ENCODE measurements around the gene ADPRH.
A peak's percentile ranks its signal among the peaks of the same experiment; 100 is the strongest.

ADPRH gene

DNA sequence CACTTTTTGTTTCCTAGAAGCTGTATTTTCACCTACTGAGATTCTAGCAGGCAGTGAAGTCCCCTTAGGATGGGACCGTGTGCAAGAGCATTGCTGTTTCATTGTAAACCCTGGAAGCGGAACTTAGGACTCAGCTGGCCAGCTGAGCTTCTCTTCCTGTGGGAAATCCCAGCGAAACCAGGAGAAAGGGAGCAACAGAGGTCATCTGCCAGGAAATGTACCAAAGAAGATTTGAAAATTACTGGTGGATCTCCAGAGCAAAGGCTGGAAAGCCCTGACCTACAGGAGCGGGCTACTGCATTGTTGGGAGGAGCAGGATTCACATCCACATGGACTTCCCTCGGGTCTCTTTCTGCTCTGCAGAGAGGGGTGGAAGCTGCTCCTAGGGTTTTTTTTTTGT lies 7.6 kb upstream of the ADPRH start:
- peak overlapping the region; percentile 35 for H2BK120ac ChIP-seq (ENCODE audit: insufficient read depth, low read length, poor library complexity)
- no CpG with 5 or more reads among the region's 5 CpGs for WGBS (ENCODE audit: extremely low coverage, insufficient coverage, insufficient read length)
- H4K12ac ChIP-seq (ENCODE audit: low read depth, low read length): no peak overlapping the region

DNA sequence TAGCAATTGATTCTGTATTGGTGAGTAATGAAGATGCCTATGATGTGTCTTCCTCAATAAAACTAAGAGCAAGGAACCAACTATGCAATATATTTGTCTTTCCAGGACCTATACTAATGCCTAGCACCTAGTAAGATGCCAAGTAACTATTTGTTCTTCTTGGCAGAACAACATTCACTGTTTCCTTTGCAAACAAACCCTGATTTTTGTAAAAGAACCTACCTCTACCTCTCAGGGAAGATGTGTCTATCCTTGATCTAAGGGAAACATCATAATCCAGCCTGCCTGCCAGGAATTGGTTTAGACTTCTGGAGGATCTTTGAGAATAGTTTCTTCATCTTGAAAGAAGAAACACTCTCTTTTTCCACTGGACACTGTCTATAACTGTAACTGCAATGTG lies 3.8 kb upstream of the ADPRH start:
- H3K79me1 ChIP-seq (ENCODE audit: low read length): peaks cover 11% of the 10 kb centered on the region
- no peak overlapping the region for H2BK12ac ChIP-seq (ENCODE audit: low read length)
- no peak overlapping the region for H3K18ac ChIP-seq (ENCODE audit: low read length)
- no peaks in the 10 kb centered on the region for H3K9me3 ChIP-seq (ENCODE audit: insufficient read depth, low read depth, low read length)
- peaks cover 0 to 10% of the 10 kb centered on the region in 2 experiments for H3K4me1 ChIP-seq (ENCODE audit: control insufficient read depth in 1 of 2, insufficient read depth in 2 of 2, low read length in 2 of 2)
- no peak overlapping the region for H3K9ac ChIP-seq (ENCODE audit: low read length)
- no peak for DNase-seq
- H3K14ac ChIP-seq (ENCODE audit: low read length): no peak overlapping the region
- H2AK5ac ChIP-seq (ENCODE audit: low read length): no peak overlapping the region
- no peak overlapping the region for H2AFZ ChIP-seq (ENCODE audit: insufficient read depth, low read length, poor library complexity)
- no peak overlapping the region for H3K27ac ChIP-seq (ENCODE audit: low read depth, low read length)
- H3K36me3 ChIP-seq (ENCODE audit: control insufficient read depth in 1 of 2, insufficient read depth in 2 of 2, low read length in 2 of 2): no peaks in the 10 kb centered on the region
- no peak overlapping the region for H3K4me2 ChIP-seq (ENCODE audit: low read length)
- no peak overlapping the region for H3K4ac ChIP-seq (ENCODE audit: low read depth, low read length)
- H3K23ac ChIP-seq (ENCODE audit: low read length): no peak overlapping the region
- no peak overlapping the region for H3K4me3 ChIP-seq (ENCODE audit: low read depth, low read length)
- no peak overlapping the region for H4K8ac ChIP-seq (ENCODE audit: low read depth, low read length)
- H4K12ac ChIP-seq (ENCODE audit: low read depth, low read length): no peak overlapping the region
- H3K27me3 ChIP-seq (ENCODE audit: insufficient read depth, low read length): no peaks in the 10 kb centered on the region
- no peak overlapping the region for H2BK120ac ChIP-seq (ENCODE audit: insufficient read depth, low read length, poor library complexity)
- no peak overlapping the region for H4K91ac ChIP-seq (ENCODE audit: low read depth, low read length)
- H2BK5ac ChIP-seq (ENCODE audit: low read depth, low read length, poor library complexity): no peak overlapping the region
- peaks cover 9% of the 10 kb centered on the region for H3K79me2 ChIP-seq (ENCODE audit: control insufficient read depth, insufficient read depth, low read length, poor library complexity)

More for the DNA sequence above, 7.6 kb upstream of the ADPRH start:
- Histone ChIP-seq H3K14ac (ENCODE audit: low read length) (no peak overlapping the region), H3K36me3 (ENCODE audit: control insufficient read depth in 1 of 2, insufficient read depth in 2 of 2, low read length in 2 of 2) (no peaks in the 10 kb centered on the region), H4K91ac (ENCODE audit: low read depth, low read length) (no peak overlapping the region), H4K8ac (ENCODE audit: low read depth, low read length) (no peak overlapping the region), H2AFZ (ENCODE audit: insufficient read depth, low read length, poor library complexity) (no peak overlapping the region), H3K4me2 (ENCODE audit: low read length) (no peak overlapping the region), H3K9ac (ENCODE audit: low read length) (no peak overlapping the region), H3K4ac (ENCODE audit: low read depth, low read length) (no peak overlapping the region), H2BK5ac (ENCODE audit: low read depth, low read length, poor library complexity) (no peak overlapping the region), H3K27ac (ENCODE audit: low read depth, low read length) (no peak overlapping the region), H3K79me1 (ENCODE audit: low read length) (no peaks in the 10 kb centered on the region), H3K9me3 (ENCODE audit: insufficient read depth, low read depth, low read length) (no peaks in the 10 kb centered on the region), H3K27me3 (ENCODE audit: insufficient read depth, low read length) (no peaks in the 10 kb centered on the region), H2AK5ac (ENCODE audit: low read length) (no peak overlapping the region), H3K23ac (ENCODE audit: low read length) (no peak overlapping the region), H3K4me3 (ENCODE audit: low read depth, low read length) (no peak overlapping the region), H3K4me1 (ENCODE audit: control insufficient read depth in 1 of 2, insufficient read depth in 2 of 2, low read length in 2 of 2) (peaks cover 0 to 3% of the 10 kb centered on the region in 2 experiments), H3K79me2 (ENCODE audit: control insufficient read depth, insufficient read depth, low read length, poor library complexity) (no peaks in the 10 kb centered on the region), H3K18ac (ENCODE audit: low read length) (no peak overlapping the region), H2BK12ac (ENCODE audit: low read length) (no peak overlapping the region)
- DNase-seq: peak; percentile 65 to 68

DNA sequence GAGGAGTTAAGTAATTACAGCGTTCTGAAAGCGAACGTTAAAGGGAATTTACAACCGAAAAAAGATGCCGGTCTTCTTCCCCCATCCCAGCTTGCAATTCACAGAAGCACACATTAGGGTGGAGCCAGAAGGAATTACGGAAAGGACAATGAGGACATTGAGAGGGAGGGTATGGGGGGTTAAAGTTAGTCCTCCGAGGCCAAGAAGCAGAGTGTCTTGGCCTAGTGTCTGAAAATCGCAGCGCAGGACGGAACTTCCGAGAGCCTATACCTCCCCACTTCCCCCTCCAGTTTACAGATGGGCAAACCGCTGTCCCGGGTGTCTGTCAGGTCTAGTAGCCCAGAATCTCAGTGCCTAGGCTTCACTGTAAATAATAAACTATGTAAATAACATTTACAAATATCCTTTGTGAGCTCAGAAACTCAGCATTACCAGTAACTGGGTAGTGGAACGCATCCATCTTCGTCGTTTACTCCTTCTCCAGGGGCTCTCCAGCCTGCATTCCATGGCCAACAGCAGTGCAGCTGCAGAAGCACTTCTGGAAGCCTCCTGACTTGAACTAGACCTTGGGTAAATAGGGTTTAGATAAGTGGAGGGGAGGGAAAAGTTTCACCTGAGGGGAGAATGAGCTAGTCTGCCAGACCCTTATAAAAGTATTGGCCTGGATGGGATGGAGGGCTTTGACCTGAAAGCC lies 922 bp downstream of the ADPRH start:
- Histone ChIP-seq H3K4ac (ENCODE audit: low read depth, low read length) (peak overlapping the region; percentile 41), H4K91ac (ENCODE audit: low read depth, low read length) (peak overlapping the region; percentile 91), H2BK5ac (ENCODE audit: low read depth, low read length, poor library complexity) (peak overlapping the region; percentile 61), H3K9me3 (ENCODE audit: insufficient read depth, low read depth, low read length) (no peaks in the 10 kb centered on the region), H2AK5ac (ENCODE audit: low read length) (no peak overlapping the region), H3K4me3 (ENCODE audit: low read depth, low read length) (peak overlapping the region; percentile 66), H2BK12ac (ENCODE audit: low read length) (peak overlapping the region; percentile 56), H2BK120ac (ENCODE audit: insufficient read depth, low read length, poor library complexity) (peak overlapping the region; percentile 26), H2AFZ (ENCODE audit: insufficient read depth, low read length, poor library complexity) (peak overlapping the region; percentile 96), H3K79me2 (ENCODE audit: control insufficient read depth, insufficient read depth, low read length, poor library complexity) (peaks cover 9% of the 10 kb centered on the region), H3K18ac (ENCODE audit: low read length) (peak overlapping the region; percentile 83), H3K9ac (ENCODE audit: low read length) (no peak overlapping the region), H3K27ac (ENCODE audit: low read depth, low read length) (peak overlapping the region; percentile 23), H3K4me2 (ENCODE audit: low read length) (peak overlapping the region; percentile 84), H4K8ac (ENCODE audit: low read depth, low read length) (peak overlapping the region; percentile 71), H3K4me1 (ENCODE audit: control insufficient read depth in 1 of 2, insufficient read depth in 2 of 2, low read length in 2 of 2) (peaks cover 0 to 7% of the 10 kb centered on the region in 2 experiments), H3K14ac (ENCODE audit: low read length) (peak overlapping the region; percentile 85), H3K36me3 (ENCODE audit: control insufficient read depth in 1 of 2, insufficient read depth in 2 of 2, low read length in 2 of 2) (no peaks in the 10 kb centered on the region), H3K79me1 (ENCODE audit: low read length) (peaks cover 11% of the 10 kb centered on the region), H3K27me3 (ENCODE audit: insufficient read depth, low read length) (no peaks in the 10 kb centered on the region), H4K12ac (ENCODE audit: low read depth, low read length) (peak overlapping the region; percentile 84), H3K23ac (ENCODE audit: low read length) (no peak overlapping the region)
- no CpG with 5 or more reads among the region's 16 CpGs for WGBS (ENCODE audit: extremely low coverage, insufficient coverage, insufficient read length)
- peak in 1 of 2 donors; percentile 41 for DNase-seq

DNA sequence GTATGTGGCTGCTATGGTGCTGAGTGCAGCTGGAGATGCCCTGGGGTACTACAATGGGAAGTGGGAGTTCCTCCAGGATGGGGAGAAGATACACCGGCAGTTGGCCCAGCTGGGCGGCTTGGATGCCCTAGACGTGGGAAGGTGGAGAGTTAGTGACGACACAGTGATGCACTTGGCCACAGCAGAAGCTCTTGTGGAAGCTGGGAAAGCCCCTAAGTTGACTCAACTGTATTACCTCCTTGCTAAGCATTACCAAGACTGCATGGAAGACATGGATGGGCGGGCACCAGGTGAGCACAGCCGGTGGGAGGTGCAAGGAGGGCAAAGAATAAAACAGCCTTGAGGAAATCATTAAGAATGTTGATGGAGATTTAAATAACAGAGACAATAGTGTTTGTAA lies 2.9 kb downstream of the ADPRH start:
- H3K27me3 ChIP-seq (ENCODE audit: insufficient read depth, low read length): no peaks in the 10 kb centered on the region

More for the DNA sequence above, 2.9 kb downstream of the ADPRH start:
- Histone ChIP-seq H2AK5ac (ENCODE audit: low read length) (no peak overlapping the region), H3K4me2 (ENCODE audit: low read length) (no peak overlapping the region), H3K23ac (ENCODE audit: low read length) (no peak overlapping the region), H2BK120ac (ENCODE audit: insufficient read depth, low read length, poor library complexity) (no peak overlapping the region), H2AFZ (ENCODE audit: insufficient read depth, low read length, poor library complexity) (no peak overlapping the region), H3K18ac (ENCODE audit: low read length) (no peak overlapping the region), H3K14ac (ENCODE audit: low read length) (no peak overlapping the region), H4K91ac (ENCODE audit: low read depth, low read length) (no peak overlapping the region), H3K36me3 (ENCODE audit: control insufficient read depth in 1 of 2, insufficient read depth in 2 of 2, low read length in 2 of 2) (no peaks in the 10 kb centered on the region), H2BK12ac (ENCODE audit: low read length) (no peak overlapping the region), H3K79me2 (ENCODE audit: control insufficient read depth, insufficient read depth, low read length, poor library complexity) (peaks cover 9% of the 10 kb centered on the region), H3K4me1 (ENCODE audit: control insufficient read depth in 1 of 2, insufficient read depth in 2 of 2, low read length in 2 of 2) (peaks cover 0 to 7% of the 10 kb centered on the region in 2 experiments), H4K12ac (ENCODE audit: low read depth, low read length) (no peak overlapping the region), H4K8ac (ENCODE audit: low read depth, low read length) (no peak overlapping the region), H3K4me3 (ENCODE audit: low read depth, low read length) (no peak overlapping the region), H3K9ac (ENCODE audit: low read length) (no peak overlapping the region), H3K27ac (ENCODE audit: low read depth, low read length) (no peak overlapping the region), H3K4ac (ENCODE audit: low read depth, low read length) (no peak overlapping the region), H3K9me3 (ENCODE audit: insufficient read depth, low read depth, low read length) (no peaks in the 10 kb centered on the region), H3K79me1 (ENCODE audit: low read length) (peaks cover 11% of the 10 kb centered on the region), H2BK5ac (ENCODE audit: low read depth, low read length, poor library complexity) (no peak overlapping the region)
- WGBS (ENCODE audit: extremely low coverage, insufficient coverage, insufficient read length): no CpG with 5 or more reads among the region's 6 CpGs
- peak in 1 of 2 donors; percentile 38 for DNase-seq
